Mucosa of descending colon (tissue), 3 donors: ENCODE data around the gene TSPAN6. TPM values are rescaled to one million over a fixed set of nuclear protein-coding genes. Genes with fewer than 3 reads are reported as not detected.

Experiments used
- ATAC-seq: fragments of 200-7000 bp; cut with Tn5 transposase; one replicate; pipeline ENCODE4 v1.9.1; 2020; ENCODE audit warnings: mild to moderate bottlenecking, moderate library complexity
- DNase-seq, 3 donors: peaks; one replicate each; pipeline ENCODE4 v3.0.0-alpha.2; 2020
- H3K36me3 ChIP-seq: fragments of 200-600 bp; one replicate; pipeline ENCODE4 v1.8.0; 2021; ENCODE audit warnings: low read depth, mild to moderate bottlenecking
- H3K4me1 ChIP-seq: fragments of 200-600 bp; one replicate; pipeline ENCODE4 v1.8.0; 2021; ENCODE audit warnings: low read depth, mild to moderate bottlenecking
- H3K4me3 ChIP-seq: fragments of 200-600 bp; one replicate; pipeline ENCODE4 v1.8.0; 2021; ENCODE audit warnings: mild to moderate bottlenecking
- H3K9me3 ChIP-seq: fragments of 200-600 bp; one replicate; pipeline ENCODE4 v1.8.0; 2021; ENCODE audit warnings: mild to moderate bottlenecking
- intact Hi-C, 2 donors: fragments of 100-400 bp; cut with DNase I in 1 of 2; cut with micrococcal nuclease in 1 of 2; formaldehyde crosslinking; loops; one replicate each; pipeline versions ENCODE4 v1.11.0 to v1.11.1; 2022; cut with DNase I, micrococcal nuclease
- total RNA-seq, 3 donors: library from RNA; stranded (reverse); fragmentation: NEBNext Ultra II Directional in 2 of 3; extraction: Animal tissue kit (Norgen Biotek cat#: 25700) in 2 of 3; gene quantifications; one replicate each; pipeline versions ENCODE4 v1.2.1 to v1.2.4, GENCODE V29; 2021 to 2023
- TF ChIP-seq, protein P1 (sequence below): fragments of 200-600 bp; IDR thresholded peaks from one replicate; pipeline ENCODE4 v1.8.0; 2022; ENCODE audit warnings: antibody characterized with exemption, mild to moderate bottlenecking
- donor health status: DM: no; HTN: no; CAD: no; lungs with moderate emphysema.
- donor health status: DM: no; HTN: no; CAD: no.
- donor health status: DM: no; HTN: yes; CAD: no.

The TSPAN6 gene
- total RNA-seq, 3 donors from 2014 or later, result 63.0 to 132 (median 111) TPM

- no peak for ATAC-seq
- Histone ChIP-seq H3K9me3 (no peaks in the 10 kb centered on the region), H3K4me1 (no peaks in the 10 kb centered on the region), H3K36me3 (no peaks in the 10 kb centered on the region), H3K4me3 (no peak overlapping the region)
- no peak for DNase-seq
- intact Hi-C loops, result no loop called here
- TF ChIP-seq, protein P1, sequence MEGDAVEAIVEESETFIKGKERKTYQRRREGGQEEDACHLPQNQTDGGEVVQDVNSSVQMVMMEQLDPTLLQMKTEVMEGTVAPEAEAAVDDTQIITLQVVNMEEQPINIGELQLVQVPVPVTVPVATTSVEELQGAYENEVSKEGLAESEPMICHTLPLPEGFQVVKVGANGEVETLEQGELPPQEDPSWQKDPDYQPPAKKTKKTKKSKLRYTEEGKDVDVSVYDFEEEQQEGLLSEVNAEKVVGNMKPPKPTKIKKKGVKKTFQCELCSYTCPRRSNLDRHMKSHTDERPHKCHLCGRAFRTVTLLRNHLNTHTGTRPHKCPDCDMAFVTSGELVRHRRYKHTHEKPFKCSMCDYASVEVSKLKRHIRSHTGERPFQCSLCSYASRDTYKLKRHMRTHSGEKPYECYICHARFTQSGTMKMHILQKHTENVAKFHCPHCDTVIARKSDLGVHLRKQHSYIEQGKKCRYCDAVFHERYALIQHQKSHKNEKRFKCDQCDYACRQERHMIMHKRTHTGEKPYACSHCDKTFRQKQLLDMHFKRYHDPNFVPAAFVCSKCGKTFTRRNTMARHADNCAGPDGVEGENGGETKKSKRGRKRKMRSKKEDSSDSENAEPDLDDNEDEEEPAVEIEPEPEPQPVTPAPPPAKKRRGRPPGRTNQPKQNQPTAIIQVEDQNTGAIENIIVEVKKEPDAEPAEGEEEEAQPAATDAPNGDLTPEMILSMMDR, result no peak
Measured at GRCh38 chrX:100611951-100612350, 24.7 kb downstream of the TSPAN6 start.

GRCh38 chrX:100609591-100609990, 27.0 kb downstream of the TSPAN6 start:
- no peak for DNase-seq
- TF ChIP-seq, protein P1, result no peak
- no peak for ATAC-seq
- Histone ChIP-seq H3K36me3 (no peaks in the 10 kb centered on the region), H3K4me3 (no peak overlapping the region), H3K4me1 (no peaks in the 10 kb centered on the region), H3K9me3 (no peaks in the 10 kb centered on the region)
- intact Hi-C loops, result no loop called here

- H3K36me3 ChIP-seq, result no peaks in the 10 kb centered on the region
- intact Hi-C loops, result no loop called here
Measured at GRCh38 chrX:100606753-100607152, 29.9 kb downstream of the TSPAN6 start.

DNA sequence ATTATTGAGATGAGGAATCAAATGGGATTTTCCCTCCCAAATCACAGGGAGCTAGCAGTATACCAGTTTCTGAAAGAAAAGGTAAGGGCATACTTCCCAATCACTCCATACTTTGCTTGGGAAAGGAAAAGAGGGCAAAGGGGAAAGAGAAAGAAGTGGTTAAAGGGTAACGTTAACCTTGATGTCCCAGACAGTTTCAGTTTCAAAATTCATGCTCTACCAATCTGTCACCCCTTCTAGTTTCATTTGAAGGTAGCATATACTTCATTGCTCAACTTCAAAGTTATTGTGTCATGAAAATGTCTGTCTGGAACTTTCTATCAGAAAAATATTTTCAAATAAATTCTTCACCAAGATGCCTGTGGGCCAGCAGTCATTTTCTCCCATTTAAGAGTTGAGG, 35.8 kb downstream of the TSPAN6 start:
- TF ChIP-seq, protein P1, result no peak

More at GRCh38 chrX:100606753-100607152, 29.9 kb downstream of the TSPAN6 start:
- H3K9me3 ChIP-seq, result no peaks in the 10 kb centered on the region
- no peak for ATAC-seq
- TF ChIP-seq, protein P1, result no peak
- DNase-seq, result no peak
- H3K4me1 ChIP-seq, result no peaks in the 10 kb centered on the region
- no peak overlapping the region for H3K4me3 ChIP-seq

GRCh38 chrX:100600340-100600739, 36.3 kb downstream of the TSPAN6 start:
- ATAC-seq (peak; percentile 39), DNase-seq (no peak)
- intact Hi-C loops, result no loop called here
- no peaks in the 10 kb centered on the region for H3K36me3 ChIP-seq
- H3K9me3 ChIP-seq, result no peaks in the 10 kb centered on the region
- H3K4me3 ChIP-seq, result no peak overlapping the region
- no peaks in the 10 kb centered on the region for H3K4me1 ChIP-seq
- TF ChIP-seq, protein P1, result no peak

More for the DNA sequence above, 35.8 kb downstream of the TSPAN6 start:
- DNase-seq (no peak), ATAC-seq (peak; percentile 47)
- intact Hi-C loops, result no loop called here
- Histone ChIP-seq H3K9me3 (no peaks in the 10 kb centered on the region), H3K4me3 (no peak overlapping the region), H3K4me1 (no peaks in the 10 kb centered on the region), H3K36me3 (no peaks in the 10 kb centered on the region)

GRCh38 chrX:100599456-100599855, 37.1 kb downstream of the TSPAN6 start:
- Histone ChIP-seq H3K9me3 (no peaks in the 10 kb centered on the region), H3K4me1 (no peaks in the 10 kb centered on the region), H3K36me3 (no peaks in the 10 kb centered on the region), H3K4me3 (no peak overlapping the region)
- no peak for ATAC-seq
- no peak for DNase-seq
- TF ChIP-seq, protein P1, result no peak
- intact Hi-C loops, result no loop called here
